Hepatocyte (in vitro differentiated cells): ENCODE measurements around the gene WDR1. TPM values are rescaled to one million over a fixed set of nuclear protein-coding genes. Genes with fewer than 3 reads are reported as not detected.

Source experiments
- DNase-seq: peaks from one replicate; pipeline ENCODE4 v3.0.0-alpha.2; 2016; ENCODE audit warnings: low spot score
- H2AFZ ChIP-seq: fragments of 200-600 bp; sonication (generic); 2 replicates; pipeline ENCODE4 v1.6.0; 2016; ENCODE audit warnings: antibody characterized with exemption, mild to moderate bottlenecking
- H3K27ac ChIP-seq: fragments of 200-600 bp; sonication (generic); 2 replicates; pipeline ENCODE4 v1.5.1; 2016; ENCODE audit warnings: mild to moderate bottlenecking
- H3K27me3 ChIP-seq: fragments of 200-600 bp; sonication (generic); 2 replicates; pipeline ENCODE4 v1.6.1; 2016
- H3K36me3 ChIP-seq: fragments of 200-600 bp; sonication (generic); replicated peaks from 2 replicates; pipeline ENCODE4 v1.5.1; 2016; ENCODE audit warnings: low read depth; ENCODE audit not compliant: insufficient read depth
- H3K4me1 ChIP-seq: fragments of 200-600 bp; sonication (generic); 2 replicates; pipeline ENCODE4 v1.5.1; 2016; ENCODE audit warnings: mild to moderate bottlenecking, moderate library complexity; ENCODE audit not compliant: insufficient read depth
- H3K4me2 ChIP-seq: fragments of 200-600 bp; sonication (generic); 2 replicates; pipeline ENCODE4 v1.6.0; 2016
- H3K4me3 ChIP-seq: fragments of 200-600 bp; sonication (generic); 2 replicates; pipeline ENCODE4 v1.5.1; 2016; ENCODE audit warnings: mild to moderate bottlenecking
- H3K79me2 ChIP-seq: fragments of 200-600 bp; sonication (generic); 2 replicates; pipeline ENCODE4 v1.6.0; 2017; ENCODE audit warnings: mild to moderate bottlenecking
- H3K9me2 ChIP-seq: fragments of 200-600 bp; sonication (generic); replicated peaks from 2 replicates; pipeline ENCODE4 v1.6.0; 2017; ENCODE audit warnings: mild to moderate bottlenecking; ENCODE audit not compliant: insufficient read depth
- H3K9me3 ChIP-seq: fragments of 200-600 bp; sonication (generic); 2 replicates; pipeline ENCODE4 v1.5.1; 2016; ENCODE audit warnings: low read depth, mild to moderate bottlenecking
- H4K20me1 ChIP-seq: fragments of 200-600 bp; sonication (generic); 2 replicates; pipeline ENCODE4 v1.6.0; 2016; ENCODE audit warnings: mild to moderate bottlenecking; ENCODE audit not compliant: insufficient read depth, poor library complexity, severe bottlenecking
- EZH2 ChIP-seq: fragments of 200-600 bp; sonication (generic); IDR thresholded peaks from 2 replicates; pipeline ENCODE4 v1.6.1; 2016; ENCODE audit warnings: antibody characterized with exemption, mild to moderate bottlenecking, borderline replicate concordance
- EZH2phosphoT487 ChIP-seq: fragments of 200-600 bp; sonication (generic); IDR thresholded peaks from one replicate; pipeline ENCODE4 v1.6.1; 2018; ENCODE audit warnings: antibody characterized with exemption, mild to moderate bottlenecking, low read depth, moderate library complexity; ENCODE audit not compliant: unreplicated experiment, severe bottlenecking
- WGBS: methylation state at CpG from one replicate; pipeline ENCODE4 v1.1.6; 2016; ENCODE audit warnings: low lambda C conversion rate; ENCODE audit errors: missing lambda C conversion rate; 5-methylcytosine and 5-hydroxymethylcytosine counted together
- polyA plus RNA-seq: library from polyadenylated mRNA; unstranded; fragments of >200 nt; fragmentation: Nextera tagmentation; extraction: Ambion mirVana; gene quantifications from 2 replicates; pipeline ENCODE4 v1.2.1, GENCODE V29; 2016
- total RNA-seq: library from RNA; depleted of rRNA; stranded (reverse); fragments of >200 nt; gene quantifications from 2 replicates; pipeline ENCODE4 v1.2.3, GENCODE V29; 2014
- TF ChIP-seq, protein P1 (sequence below): fragments of 200-600 bp; sonication (generic); IDR thresholded peaks from 2 replicates; pipeline ENCODE4 v1.5.1; 2016; ENCODE audit warnings: antibody characterized with exemption, mild to moderate bottlenecking; ENCODE audit not compliant: poor library complexity

The WDR1 gene
- total and polyA plus RNA-seq, 2 experiments from 2014 or later = 176 to 179 TPM

DNA sequence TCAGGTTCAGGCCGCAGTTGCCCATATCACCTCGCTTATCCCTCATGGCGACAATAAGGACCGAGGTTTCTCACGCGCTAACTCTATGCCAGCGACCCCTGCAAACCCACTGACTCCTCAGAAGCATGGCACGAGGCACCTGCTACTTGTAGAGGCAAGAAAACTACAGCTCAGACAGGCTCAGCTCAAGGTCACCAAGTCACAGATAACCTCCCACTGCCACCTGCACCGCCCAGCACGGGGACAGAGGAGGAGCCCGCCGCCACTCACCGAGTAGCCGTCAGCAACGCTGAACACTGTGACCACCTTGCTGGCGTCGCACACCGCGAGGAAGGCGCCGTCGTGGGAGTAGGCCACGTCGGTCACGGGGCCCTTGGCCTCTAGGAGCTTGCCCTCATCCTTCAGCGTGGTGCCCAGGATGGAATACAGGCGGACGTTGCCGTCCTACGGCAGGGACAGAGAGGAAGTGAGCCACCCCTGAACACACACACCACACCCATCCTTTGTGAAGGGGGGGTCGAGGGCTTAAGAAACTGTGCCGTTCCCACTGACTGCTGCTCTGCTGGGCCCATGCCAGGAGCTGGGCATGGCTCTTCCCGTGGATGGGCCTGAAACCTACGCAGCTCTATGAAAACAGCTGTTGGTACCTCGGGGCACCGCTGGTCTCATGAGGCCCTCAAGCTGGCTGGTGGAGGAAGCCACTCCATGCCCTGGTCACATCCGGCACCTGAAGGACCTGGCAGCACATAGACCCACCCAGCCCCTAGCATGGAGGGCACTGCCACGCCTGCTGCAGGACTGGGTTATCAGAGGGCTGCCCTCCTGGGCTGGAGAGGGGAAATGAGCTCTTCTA is 38.9 kb downstream of the WDR1 start:
- Histone ChIP-seq H3K27ac (no peak overlapping the region), H4K20me1 (no peaks in the 10 kb centered on the region)

DNA sequence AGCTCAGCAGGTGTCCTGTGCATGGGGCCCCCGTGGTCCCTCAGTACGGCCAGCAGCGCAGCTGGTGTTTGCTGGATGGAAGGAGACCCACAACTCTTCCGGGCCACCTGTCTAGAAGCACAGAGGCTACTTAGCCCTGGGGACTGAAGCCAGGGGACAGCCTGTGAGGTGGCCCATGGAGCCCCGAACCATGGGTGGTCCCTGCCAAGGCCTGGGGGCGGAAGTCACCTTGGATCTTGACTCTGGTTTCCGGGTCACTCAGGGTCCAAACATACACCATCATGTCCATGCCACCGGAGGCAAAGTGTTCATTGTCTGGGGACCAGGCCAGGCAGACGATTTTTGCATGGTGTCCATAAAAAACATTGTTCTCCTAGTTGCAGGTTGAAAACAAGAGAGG is 39.5 kb downstream of the WDR1 start:
- H4K20me1 ChIP-seq = no peaks in the 10 kb centered on the region

More for the DNA sequence above, 38.9 kb downstream of the WDR1 start:
- WGBS = 95% methylated on average over 38 of the region's 38 CpGs
- Histone ChIP-seq H3K36me3 (no peaks in the 10 kb centered on the region), H3K4me2 (no peak overlapping the region), H2AFZ (no peak overlapping the region), H3K9me3 (no peaks in the 10 kb centered on the region), H3K4me1 (no peaks in the 10 kb centered on the region), H3K79me2 (no peaks in the 10 kb centered on the region), H3K9me2 (no peaks in the 10 kb centered on the region), H3K27me3 (no peaks in the 10 kb centered on the region), H3K4me3 (no peak overlapping the region)
- DNase-seq = no peak
- TF ChIP-seq EZH2 (no peak), EZH2phosphoT487 (no peak)
- TF ChIP-seq, protein P1, sequence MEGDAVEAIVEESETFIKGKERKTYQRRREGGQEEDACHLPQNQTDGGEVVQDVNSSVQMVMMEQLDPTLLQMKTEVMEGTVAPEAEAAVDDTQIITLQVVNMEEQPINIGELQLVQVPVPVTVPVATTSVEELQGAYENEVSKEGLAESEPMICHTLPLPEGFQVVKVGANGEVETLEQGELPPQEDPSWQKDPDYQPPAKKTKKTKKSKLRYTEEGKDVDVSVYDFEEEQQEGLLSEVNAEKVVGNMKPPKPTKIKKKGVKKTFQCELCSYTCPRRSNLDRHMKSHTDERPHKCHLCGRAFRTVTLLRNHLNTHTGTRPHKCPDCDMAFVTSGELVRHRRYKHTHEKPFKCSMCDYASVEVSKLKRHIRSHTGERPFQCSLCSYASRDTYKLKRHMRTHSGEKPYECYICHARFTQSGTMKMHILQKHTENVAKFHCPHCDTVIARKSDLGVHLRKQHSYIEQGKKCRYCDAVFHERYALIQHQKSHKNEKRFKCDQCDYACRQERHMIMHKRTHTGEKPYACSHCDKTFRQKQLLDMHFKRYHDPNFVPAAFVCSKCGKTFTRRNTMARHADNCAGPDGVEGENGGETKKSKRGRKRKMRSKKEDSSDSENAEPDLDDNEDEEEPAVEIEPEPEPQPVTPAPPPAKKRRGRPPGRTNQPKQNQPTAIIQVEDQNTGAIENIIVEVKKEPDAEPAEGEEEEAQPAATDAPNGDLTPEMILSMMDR = no peak

DNA sequence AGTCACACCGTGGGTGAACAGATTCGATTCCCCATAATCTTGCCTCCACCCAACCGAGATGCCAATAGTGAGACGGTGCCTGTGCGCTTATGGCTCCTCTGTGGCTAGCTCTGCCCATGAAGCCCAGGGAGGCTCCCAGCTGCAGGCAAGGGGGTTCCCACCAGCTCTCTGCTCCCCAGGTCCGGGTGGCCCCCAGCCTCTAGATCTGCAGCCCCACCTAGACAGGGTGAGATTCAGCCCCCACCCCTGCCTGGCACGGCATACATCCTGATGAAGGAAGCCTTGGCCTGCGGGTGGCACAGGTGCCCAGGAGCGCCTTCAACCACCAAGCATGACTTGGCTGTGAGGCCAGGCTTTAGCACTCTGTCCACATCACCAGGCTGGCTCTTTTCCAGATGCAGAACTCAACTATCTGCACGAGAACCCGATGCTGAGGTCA is 40.6 kb downstream of the WDR1 start:
- WGBS = 94% methylated on average over 11 of the region's 11 CpGs
- no peak for DNase-seq
- Histone ChIP-seq H3K36me3 (no peaks in the 10 kb centered on the region), H3K27ac (no peak overlapping the region), H3K9me3 (no peaks in the 10 kb centered on the region), H3K4me2 (no peak overlapping the region), H3K9me2 (no peaks in the 10 kb centered on the region), H3K79me2 (no peaks in the 10 kb centered on the region), H4K20me1 (no peaks in the 10 kb centered on the region), H2AFZ (no peak overlapping the region), H3K27me3 (no peaks in the 10 kb centered on the region), H3K4me1 (no peaks in the 10 kb centered on the region), H3K4me3 (no peak overlapping the region)
- TF ChIP-seq EZH2phosphoT487 = no peak
- TF ChIP-seq, protein P1 = no peak

More for the DNA sequence above, 39.5 kb downstream of the WDR1 start:
- Histone ChIP-seq H3K36me3 (no peaks in the 10 kb centered on the region), H3K27me3 (no peaks in the 10 kb centered on the region), H3K27ac (no peak overlapping the region), H3K9me2 (no peaks in the 10 kb centered on the region), H2AFZ (no peak overlapping the region), H3K4me1 (no peaks in the 10 kb centered on the region), H3K79me2 (no peaks in the 10 kb centered on the region), H3K9me3 (no peaks in the 10 kb centered on the region), H3K4me2 (no peak overlapping the region), H3K4me3 (no peak overlapping the region)
- TF ChIP-seq, protein P1 = no peak
- TF ChIP-seq EZH2 = no peak
- TF ChIP-seq EZH2phosphoT487 = no peak
- 90% methylated on average over 9 of the region's 9 CpGs for WGBS
- DNase-seq = no peak
